Measurements from ENCODE around the gene ABHD12. TPM values are rescaled to one million over a fixed set of nuclear protein-coding genes. Genes with fewer than 3 reads are reported as not detected.

Gene ABHD12
- total and polyA plus RNA-seq, 10 of the 15 experiments (the other 5 are each of a cell fraction or from before 2014, with no cell fraction given): 1.5 to 61.8 (median 26.7) TPM

DNA sequence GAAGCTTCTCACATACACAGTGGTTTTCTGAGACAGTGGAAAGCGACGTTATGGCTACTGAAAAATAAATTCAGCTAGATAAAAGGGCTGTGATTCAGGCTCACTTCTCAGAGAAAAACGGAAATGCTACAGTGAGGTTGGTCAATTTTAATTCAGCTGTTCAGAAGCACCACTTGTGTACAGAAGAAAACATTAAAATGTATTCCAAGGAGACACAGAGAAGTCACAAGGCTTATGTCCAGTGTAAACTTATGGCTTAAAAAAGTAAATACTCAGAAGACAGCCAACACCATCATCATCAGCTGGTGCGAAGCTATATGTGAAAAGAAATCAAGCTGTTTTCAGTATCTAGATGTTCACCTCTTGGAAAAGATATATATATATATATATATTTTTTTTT lies 68.6 kb downstream of the ABHD12 start (continued):
- TF ChIP-seq ASH2L (IDR thresholded peaks at IDR 0.05; ENCODE audit: borderline replicate concordance, low read depth): no peak
- no peak for TF ChIP-seq YBX1 (IDR thresholded peaks at IDR 0.05)
- no peak for TF ChIP-seq TCF3 (IDR thresholded peaks at IDR 0.05; ENCODE audit: borderline replicate concordance, insufficient read depth, low read depth, low read length)
- TF ChIP-seq ZSCAN29 (IDR thresholded peaks at IDR 0.05): no peak

DNA sequence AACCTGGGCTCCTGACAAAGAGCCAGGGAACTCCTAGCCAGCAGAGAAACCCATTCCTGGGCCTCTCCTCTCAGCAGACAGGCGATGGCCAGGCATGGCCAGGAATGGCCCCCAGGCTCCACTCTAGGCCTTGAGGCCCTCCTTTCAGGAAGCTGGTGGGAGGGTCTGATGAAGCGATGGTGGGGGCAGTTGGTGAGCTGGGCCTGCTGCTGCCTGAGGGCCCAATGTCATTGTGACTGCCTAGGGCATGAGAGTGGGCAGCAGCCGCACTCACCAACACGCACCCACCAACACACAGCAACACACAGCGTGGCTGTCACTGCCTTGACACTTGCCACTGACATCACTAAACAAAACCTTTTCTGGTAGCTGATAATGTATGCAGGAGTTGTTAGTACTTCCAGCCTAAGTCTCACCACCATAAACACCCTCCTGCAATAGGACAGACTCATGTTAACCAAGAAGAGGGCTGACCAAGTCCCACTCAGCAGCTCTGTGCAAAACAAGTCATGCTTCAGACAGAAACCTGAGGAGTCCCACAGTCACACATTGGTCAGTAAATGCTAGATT lies 69.3 kb downstream of the ABHD12 start:
- in situ Hi-C loops (cut with MboI): no loop called here
- intact Hi-C loops (cut with micrococcal nuclease; ENCODE audit: unreplicated experiment): no loop called here
- ATAC-seq: no peak

More for the DNA sequence above, 69.3 kb downstream of the ABHD12 start:
- no peaks in the 10 kb centered on the region for H3K27me3 ChIP-seq (replicated peaks in 1 of 2; ENCODE audit: control insufficient read depth in 2 of 2, insufficient read depth in 2 of 2, low read length in 1 of 2)
- no peaks in the 10 kb centered on the region for H3K9me3 ChIP-seq (replicated peaks; ENCODE audit: control insufficient read depth, insufficient read depth, low read length)
- no peaks in the 10 kb centered on the region for H4K20me1 ChIP-seq (ENCODE audit: control insufficient read depth, insufficient read depth)
- H3K4me3 ChIP-seq: no peak overlapping the region
- BruUV-seq (replicated peaks): no TSS peak
- H3K36me3 ChIP-seq (ENCODE audit: control insufficient read depth in 2 of 2, insufficient read depth in 2 of 2, low read length in 1 of 2): peaks cover 14 to 16% of the 10 kb centered on the region in 2 experiments
- H2AFZ ChIP-seq (ENCODE audit: control insufficient read depth, low read depth, low read length): no peak overlapping the region
- ChIA-PET POLR2A (no interaction called here), RAD21 (ENCODE audit: unreplicated experiment) (no interaction called here), SMC1A (ENCODE audit: uncharacterized antibody, unreplicated experiment) (interaction anchor here (1.7 to 2.0 kb wide), 3 partner anchors 20 to 78 kb away, joined by 4 to 5 read pairs (median 4); no protein-coding TSS in a partner anchor), CTCF (interaction anchor here (0.9 to 2.2 kb wide), 5 partner anchors 24 to 85 kb away, joined by 3 to 7 read pairs (median 3); no protein-coding TSS in a partner anchor)
- DNase-seq (ENCODE audit: low read depth, low spot score): no peak
- TF ChIP-seq LARP7 (IDR thresholded peaks at IDR 0.05) (no peak), MEF2B (IDR thresholded peaks at IDR 0.05; ENCODE audit: partially characterized antibody, poor library complexity, severe bottlenecking) (no peak), CHD4 (IDR thresholded peaks at IDR 0.05) (no peak), WRNIP1 (IDR thresholded peaks at IDR 0.05; ENCODE audit: borderline replicate concordance, low read depth, low read length) (no peak), ZNF24 (IDR thresholded peaks at IDR 0.05) (no peak)
- TF ChIP-seq, protein P1, sequence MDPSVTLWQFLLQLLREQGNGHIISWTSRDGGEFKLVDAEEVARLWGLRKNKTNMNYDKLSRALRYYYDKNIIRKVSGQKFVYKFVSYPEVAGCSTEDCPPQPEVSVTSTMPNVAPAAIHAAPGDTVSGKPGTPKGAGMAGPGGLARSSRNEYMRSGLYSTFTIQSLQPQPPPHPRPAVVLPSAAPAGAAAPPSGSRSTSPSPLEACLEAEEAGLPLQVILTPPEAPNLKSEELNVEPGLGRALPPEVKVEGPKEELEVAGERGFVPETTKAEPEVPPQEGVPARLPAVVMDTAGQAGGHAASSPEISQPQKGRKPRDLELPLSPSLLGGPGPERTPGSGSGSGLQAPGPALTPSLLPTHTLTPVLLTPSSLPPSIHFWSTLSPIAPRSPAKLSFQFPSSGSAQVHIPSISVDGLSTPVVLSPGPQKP (IDR thresholded peaks at IDR 0.05; ENCODE audit: low read depth, low read length): no peak
- no peak for FAIRE-seq
- H3K4me1 ChIP-seq (ENCODE audit: control insufficient read depth, insufficient read depth, low read length): peaks cover 43% of the 10 kb centered on the region
- no peak overlapping the region for H3K4me2 ChIP-seq (ENCODE audit: control insufficient read depth, insufficient read depth)
- 97% methylated on average over 5 of the region's 5 CpGs for WGBS (ENCODE audit: insufficient coverage, insufficient replicate concordance, low lambda C conversion rate, missing lambda C conversion rate)
- peaks cover 18% of the 10 kb centered on the region for H3K79me2 ChIP-seq (ENCODE audit: control insufficient read depth, insufficient read depth, low read length)
- no peak overlapping the region for H3K9ac ChIP-seq (ENCODE audit: control insufficient read depth, insufficient read depth, low read length)
- H3K27ac ChIP-seq (ENCODE audit: control insufficient read depth, insufficient read depth): no peak overlapping the region; the same call in 1 of the 2 replicates
